Fibroblast of lung (primary cell): ENCODE measurements around the gene WDTC1. TPM values are rescaled to one million over a fixed set of nuclear protein-coding genes. Genes with fewer than 3 reads are reported as not detected.

Experiments used
- DNase-seq, 2 donors: peaks; one replicate each; pipeline versions ENCODE4 v3.0.0 to v3.0.0-alpha.2; 2010; ENCODE audit warnings: low read depth in 2 of 2
- H2AFZ ChIP-seq: 2 replicates; pipeline ENCODE4 v1.5.1; 2012; ENCODE audit warnings: low read length, control low read depth, inconsistent platforms
- H3K27ac ChIP-seq: 2 replicates; pipeline ENCODE4 v1.5.1; 2011; ENCODE audit warnings: low read length, control low read depth; ENCODE audit not compliant: insufficient read depth
- H3K27me3 ChIP-seq: 2 replicates; pipeline ENCODE4 v1.5.1; 2011; ENCODE audit warnings: mild to moderate bottlenecking, low read length; ENCODE audit not compliant: control insufficient read depth, insufficient read depth
- H3K36me3 ChIP-seq: 2 replicates; pipeline ENCODE4 v1.5.1; 2011; ENCODE audit warnings: low read length; ENCODE audit not compliant: control insufficient read depth, insufficient read depth
- H3K4me1 ChIP-seq: 2 replicates; pipeline ENCODE4 v1.5.1; 2011; ENCODE audit warnings: low read length; ENCODE audit not compliant: control insufficient read depth, insufficient read depth; ENCODE audit errors: extremely low read depth
- H3K4me2 ChIP-seq: 2 replicates; pipeline ENCODE4 v1.5.1; 2011; ENCODE audit warnings: low read length, control low read depth; ENCODE audit not compliant: insufficient read depth; ENCODE audit errors: extremely low read depth
- H3K4me3 ChIP-seq, 4 experiments: fragments of 200-600 bp in 1 of 4; sonication (generic) in 1 of 4; replicated peaks in 1 of 4; 2 replicates each; pipeline ENCODE4 v1.5.1; 2011 to 2016; ENCODE audit warnings: low read length in 4 of 4, low read depth in 3 of 4, mild to moderate bottlenecking in 3 of 4, control low read depth in 2 of 4, inconsistent platforms in 1 of 4, mixed read lengths in 1 of 4; ENCODE audit not compliant: insufficient read depth in 1 of 4; ENCODE audit errors: control extremely low read depth in 1 of 4
- H3K79me2 ChIP-seq: 2 replicates; pipeline ENCODE4 v1.5.1; 2012; ENCODE audit warnings: mild to moderate bottlenecking, low read length, inconsistent platforms; ENCODE audit not compliant: control insufficient read depth, insufficient read depth
- H3K9ac ChIP-seq: 2 replicates; pipeline ENCODE4 v1.5.1; 2011; ENCODE audit warnings: mild to moderate bottlenecking, low read length, control low read depth; ENCODE audit not compliant: insufficient read depth
- H3K9me3 ChIP-seq: 2 replicates; pipeline ENCODE4 v1.5.1; 2012; ENCODE audit warnings: low read depth, low read length; ENCODE audit not compliant: control insufficient read depth, insufficient read depth
- H4K20me1 ChIP-seq: 2 replicates; pipeline ENCODE4 v1.5.1; 2011; ENCODE audit warnings: low read length; ENCODE audit not compliant: control insufficient read depth, insufficient read depth; ENCODE audit errors: extremely low read depth
- EZH2 ChIP-seq: IDR thresholded peaks from 2 replicates; pipeline ENCODE4 v1.5.1; 2012; ENCODE audit warnings: low read length, control low read depth, mild to moderate bottlenecking; ENCODE audit errors: missing control alignments
- polyA plus RNA-seq, 2 donors: library from polyadenylated mRNA; depleted of rRNA in 1 of 2; stranded (reverse) in 1 of 2; unstranded in 1 of 2; fragments of >200 nt; gene quantifications; 2 replicates each; pipeline ENCODE4 v1.2.1, GENCODE V29; 2011 to 2012; ENCODE audit warnings: missing spikeins in 1 of 2
- total RNA-seq: library from RNA; depleted of rRNA; stranded (reverse); fragments of >200 nt; gene quantifications from 2 replicates; pipeline ENCODE4 v1.2.1, GENCODE V29; 2014
- TF ChIP-seq, protein P1 (sequence below), 2 donors: IDR thresholded peaks in 1 of 2; conservative IDR thresholded peaks in 1 of 2; 1 replicate in 1 of 2; 2 replicates in 1 of 2; pipeline ENCODE4 v1.5.1; 2011 to 2012; ENCODE audit warnings: low read length in 2 of 2, control low read depth in 1 of 2, inconsistent platforms in 1 of 2, low read depth in 1 of 2, mild to moderate bottlenecking in 1 of 2

Gene WDTC1
- total and polyA plus RNA-seq, 2 donors (not counting 1 experiment from before 2014, with no cell fraction given): 10.7 to 23.3 TPM

DNA sequence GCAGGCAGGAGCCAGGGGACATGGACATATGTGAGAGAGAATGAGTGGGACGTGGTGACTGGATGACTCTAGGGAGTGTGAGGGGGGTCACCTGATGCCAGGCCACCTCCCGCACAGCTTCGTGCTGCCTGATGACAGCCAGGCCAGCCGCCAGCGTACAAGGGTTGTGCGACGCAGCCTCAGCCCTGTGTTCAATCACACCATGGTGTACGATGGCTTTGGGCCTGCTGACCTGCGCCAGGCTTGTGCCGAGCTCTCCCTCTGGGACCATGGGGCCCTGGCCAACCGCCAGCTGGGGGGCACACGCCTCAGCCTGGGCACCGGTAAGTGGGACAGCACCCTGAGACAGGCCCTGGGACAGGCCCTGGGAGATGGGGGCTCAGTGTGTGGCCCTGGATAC, 118.7 kb downstream of the WDTC1 start:
- no peaks in the 10 kb centered on the region for H4K20me1 ChIP-seq
- H3K9me3 ChIP-seq: no peaks in the 10 kb centered on the region
- TF ChIP-seq EZH2: no peak
- TF ChIP-seq, protein P1, sequence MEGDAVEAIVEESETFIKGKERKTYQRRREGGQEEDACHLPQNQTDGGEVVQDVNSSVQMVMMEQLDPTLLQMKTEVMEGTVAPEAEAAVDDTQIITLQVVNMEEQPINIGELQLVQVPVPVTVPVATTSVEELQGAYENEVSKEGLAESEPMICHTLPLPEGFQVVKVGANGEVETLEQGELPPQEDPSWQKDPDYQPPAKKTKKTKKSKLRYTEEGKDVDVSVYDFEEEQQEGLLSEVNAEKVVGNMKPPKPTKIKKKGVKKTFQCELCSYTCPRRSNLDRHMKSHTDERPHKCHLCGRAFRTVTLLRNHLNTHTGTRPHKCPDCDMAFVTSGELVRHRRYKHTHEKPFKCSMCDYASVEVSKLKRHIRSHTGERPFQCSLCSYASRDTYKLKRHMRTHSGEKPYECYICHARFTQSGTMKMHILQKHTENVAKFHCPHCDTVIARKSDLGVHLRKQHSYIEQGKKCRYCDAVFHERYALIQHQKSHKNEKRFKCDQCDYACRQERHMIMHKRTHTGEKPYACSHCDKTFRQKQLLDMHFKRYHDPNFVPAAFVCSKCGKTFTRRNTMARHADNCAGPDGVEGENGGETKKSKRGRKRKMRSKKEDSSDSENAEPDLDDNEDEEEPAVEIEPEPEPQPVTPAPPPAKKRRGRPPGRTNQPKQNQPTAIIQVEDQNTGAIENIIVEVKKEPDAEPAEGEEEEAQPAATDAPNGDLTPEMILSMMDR (conservative IDR thresholded peaks at IDR 0.05 in 1 of 2, IDR thresholded peaks at IDR 0.05 in 1 of 2; ENCODE audit: low read depth in 1 of 2, low read length in 2 of 2): no peak

DNA sequence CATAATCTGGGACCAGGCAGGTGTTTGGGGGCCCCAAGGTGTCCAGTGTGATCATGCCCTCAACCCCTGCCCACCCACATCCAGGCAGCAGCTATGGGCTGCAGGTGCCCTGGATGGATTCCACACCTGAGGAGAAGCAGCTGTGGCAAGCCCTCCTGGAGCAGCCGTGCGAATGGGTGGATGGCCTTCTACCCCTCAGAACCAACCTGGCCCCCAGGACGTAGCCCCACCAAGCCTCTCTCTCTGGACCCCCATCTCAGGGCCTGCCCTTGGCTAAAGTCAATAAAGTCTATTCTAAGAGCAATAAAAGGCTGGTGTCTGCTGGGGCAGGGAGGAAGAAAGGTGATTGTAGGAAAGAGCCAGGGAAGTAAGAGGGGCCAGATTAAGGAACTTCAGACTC, 119.2 kb downstream of the WDTC1 start:
- Histone ChIP-seq H3K9ac (no peak overlapping the region), H3K27me3 (no peaks in the 10 kb centered on the region), H3K27ac (no peak overlapping the region), H4K20me1 (no peaks in the 10 kb centered on the region), H3K79me2 (no peaks in the 10 kb centered on the region), H3K4me1 (no peaks in the 10 kb centered on the region), H3K4me2 (no peak overlapping the region), H3K36me3 (peaks cover 22% of the 10 kb centered on the region), H2AFZ (no peak overlapping the region), H3K4me3 (no peak overlapping the region), H3K9me3 (no peaks in the 10 kb centered on the region)
- TF ChIP-seq EZH2: no peak
- TF ChIP-seq, protein P1 (conservative IDR thresholded peaks at IDR 0.05 in 1 of 2, IDR thresholded peaks at IDR 0.05 in 1 of 2; ENCODE audit: low read depth in 1 of 2, low read length in 2 of 2): no peak
- no peak for DNase-seq

More for the DNA sequence above, 118.7 kb downstream of the WDTC1 start:
- Histone ChIP-seq H3K27ac (no peak overlapping the region), H3K36me3 (peaks cover 18% of the 10 kb centered on the region), H3K4me1 (no peaks in the 10 kb centered on the region), H2AFZ (no peak overlapping the region), H3K9ac (no peak overlapping the region), H3K79me2 (no peaks in the 10 kb centered on the region), H3K4me3 (no peak overlapping the region), H3K27me3 (no peaks in the 10 kb centered on the region), H3K4me2 (no peak overlapping the region)
- no peak for DNase-seq

- H3K27ac ChIP-seq: no peak overlapping the region
- H3K9ac ChIP-seq: no peak overlapping the region
- DNase-seq: no peak
- no peaks in the 10 kb centered on the region for H3K27me3 ChIP-seq
- H4K20me1 ChIP-seq: no peaks in the 10 kb centered on the region
- H2AFZ ChIP-seq: no peak overlapping the region
- no peak overlapping the region for H3K4me2 ChIP-seq
- H3K36me3 ChIP-seq: peaks cover 27% of the 10 kb centered on the region
- H3K4me1 ChIP-seq: no peaks in the 10 kb centered on the region
- TF ChIP-seq EZH2: no peak
- TF ChIP-seq, protein P1 (conservative IDR thresholded peaks at IDR 0.05 in 1 of 2, IDR thresholded peaks at IDR 0.05 in 1 of 2; ENCODE audit: low read depth in 1 of 2, low read length in 2 of 2): no peak
- H3K79me2 ChIP-seq: no peaks in the 10 kb centered on the region
- no peak overlapping the region for H3K4me3 ChIP-seq
- no peaks in the 10 kb centered on the region for H3K9me3 ChIP-seq
Observed at GRCh38 chr1:27355683-27356082, 121.3 kb downstream of the WDTC1 start.
